HepG2 (cell line): ENCODE measurements around the gene AIP. TPM values are rescaled to one million over a fixed set of nuclear protein-coding genes. Genes with fewer than 3 reads are reported as not detected.

Experiments
- ATAC-seq: fragments of 200-7000 bp; cut with Tn5 transposase; 3 replicates; pipeline ENCODE4 v1.9.1; 2020; ENCODE audit warnings: mild to moderate bottlenecking, moderate library complexity
- BruUV-seq: library from RNA; stranded (reverse); fragments of 400-500 nt; replicated peaks from 2 replicates; lab custom pipeline; 2021; lab: Mats Ljungman, UMichigan
- CTCF ChIA-PET: fragments of 300-600 bp; formaldehyde crosslinking; extraction: SDS; loops from one replicate; lab custom pipeline; 2021; ENCODE audit warnings: low total read pairs, inconsistent platforms, low intra/inter-chr PET ratio; lab: Yijun Ruan, JAX
- POLR2A ChIA-PET: fragments of 350-600 bp; sonication (Branson Sonifier 250); formaldehyde crosslinking; loops from one replicate; lab custom pipeline; 2020; ENCODE audit warnings: antibody characterized with exemption, inconsistent platforms; lab: Yijun Ruan, JAX
- DNase-seq: peaks from one replicate; pipeline ENCODE4 v3.0.0-alpha.2; 2015; ENCODE audit warnings: low spot score
- FAIRE-seq: peaks from 3 replicates; lab custom pipeline; 2011; peaks lifted over from hg19 to GRCh38; lab: Jason Lieb, UNC
- H2AFZ ChIP-seq: one replicate; pipeline ENCODE4 v1.6.1; 2011; ENCODE audit warnings: low read length, inconsistent platforms
- H3K27ac ChIP-seq: fragments of 300-600 bp; 3 replicates; pipeline ENCODE4 v1.8.0; 2011; ENCODE audit warnings: mixed run types, mild to moderate bottlenecking, mixed read lengths, low read length, inconsistent platforms; ENCODE audit not compliant: insufficient read depth; ENCODE audit errors: extremely low read length
- H3K27me3 ChIP-seq, 2 experiments: fragments of 200-600 bp in 1 of 2; 2 replicates in 1 of 2; 3 replicates in 1 of 2; pipeline versions ENCODE4 v1.6.0 to v1.8.0; 2011; ENCODE audit warnings: low read length in 2 of 2, mild to moderate bottlenecking in 2 of 2, moderate library complexity in 2 of 2, inconsistent platforms in 1 of 2; ENCODE audit not compliant: insufficient read depth in 2 of 2, control insufficient read depth in 1 of 2
- H3K36me3 ChIP-seq, 2 experiments: fragments of 200-600 bp in 1 of 2; replicated peaks in 1 of 2; 2 replicates in 1 of 2; 3 replicates in 1 of 2; pipeline versions ENCODE4 v1.5.1 to v1.8.0; 2011; ENCODE audit warnings: low read length in 2 of 2, inconsistent platforms in 1 of 2; ENCODE audit not compliant: insufficient read depth in 2 of 2, control insufficient read depth in 1 of 2
- H3K4me1 ChIP-seq: 2 replicates; pipeline ENCODE4 v1.5.1; 2012; ENCODE audit warnings: low read length, inconsistent platforms; ENCODE audit not compliant: insufficient read depth
- H3K4me2 ChIP-seq: 2 replicates; pipeline ENCODE4 v1.6.0; 2011; ENCODE audit warnings: low read depth, low read length, inconsistent platforms
- H3K4me3 ChIP-seq, 3 experiments: fragments of 200-600 bp in 1 of 3; sonication (generic), shearing (Covaris generic) in 1 of 3; replicated peaks in 1 of 3; 2 replicates each; pipeline ENCODE4 v1.5.1; 2011 to 2016; ENCODE audit warnings: low read length in 3 of 3, inconsistent platforms in 2 of 3, low read depth in 2 of 3, mild to moderate bottlenecking in 2 of 3, control low read depth in 1 of 3, mixed read lengths in 1 of 3; ENCODE audit not compliant: insufficient read depth in 1 of 3
- H3K79me2 ChIP-seq: one replicate; pipeline ENCODE4 v1.6.1; 2011; ENCODE audit warnings: low read length, inconsistent platforms; ENCODE audit not compliant: insufficient read depth
- H3K9ac ChIP-seq: 2 replicates; pipeline ENCODE4 v1.6.0; 2011; ENCODE audit warnings: mild to moderate bottlenecking, low read depth, low read length, inconsistent platforms; ENCODE audit not compliant: insufficient read depth
- H3K9me3 ChIP-seq: 2 replicates; pipeline ENCODE4 v1.5.1; 2012; ENCODE audit warnings: mild to moderate bottlenecking, low read length
- H4K20me1 ChIP-seq: 2 replicates; pipeline ENCODE4 v1.6.0; 2011; ENCODE audit warnings: inconsistent platforms, mild to moderate bottlenecking, low read length, moderate library complexity; ENCODE audit not compliant: insufficient read depth
- DNMT3B ChIP-seq: conservative IDR thresholded peaks from 2 replicates; pipeline ENCODE4 v1.6.1; 2016; ENCODE audit warnings: missing biosample characterization, control low read depth
- DPF2 ChIP-seq: sonication (generic); formaldehyde crosslinking; IDR thresholded peaks from 2 replicates; pipeline ENCODE4 v1.4.0; 2020; ENCODE audit warnings: mild to moderate bottlenecking, low read depth, missing genetic modification reagents, borderline replicate concordance
- LCORL ChIP-seq, 2 experiments: fragments of 450-650 bp in 1 of 2; sonication (generic) in 1 of 2; formaldehyde crosslinking in 1 of 2; IDR thresholded peaks; 2 replicates each; pipeline versions ENCODE4 v1.5.0 to v1.6.1; 2017 to 2020; ENCODE audit warnings: antibody characterized with exemption in 1 of 2, missing genetic modification reagents in 1 of 2
- MIXL1 ChIP-seq: IDR thresholded peaks from 2 replicates; pipeline ENCODE4 v1.6.1; 2016
- U2AF1 ChIP-seq: fragments of 200-400 bp; formaldehyde crosslinking; optimal IDR thresholded peaks from 2 replicates; pipeline ENCODE3; 2017; ENCODE audit warnings: mild to moderate bottlenecking, low read depth, low read length
- ZC3H4 ChIP-seq: sonication (generic); formaldehyde crosslinking; IDR thresholded peaks from 2 replicates; pipeline ENCODE4 v1.4.0; 2020; ENCODE audit warnings: missing genetic modification reagents, borderline replicate concordance
- ZNF224 ChIP-seq: sonication (generic); formaldehyde crosslinking; IDR thresholded peaks from 2 replicates; pipeline ENCODE4 v1.5.0; 2020; ENCODE audit warnings: mild to moderate bottlenecking, missing genetic modification reagents
- ZSCAN22 ChIP-seq: sonication (generic); formaldehyde crosslinking; IDR thresholded peaks from 2 replicates; pipeline ENCODE4 v1.4.0; 2020; ENCODE audit warnings: mild to moderate bottlenecking, missing genetic modification reagents
- WGBS: methylation state at CpG from one replicate; pipeline ENCODE4 v1.1.6; 2017; ENCODE audit warnings: low lambda C conversion rate; 5-methylcytosine and 5-hydroxymethylcytosine counted together
- in situ Hi-C: cut with HindIII; loops from 2 replicates; pipeline ENCODE4 v1.10.0; 2017; ENCODE audit warnings: low pct_unique_long_range_greater_than_20kb; ENCODE audit not compliant: extremely low pct_ligation_motif_present
- intact Hi-C: fragments of 100-400 bp; cut with micrococcal nuclease; formaldehyde crosslinking; loops from one replicate; pipeline ENCODE4 v1.10.0; 2022; ENCODE audit not compliant: unreplicated experiment
- polyA plus RNA-seq, 8 experiments: library from polyadenylated mRNA; depleted of rRNA in 3 of 8; stranded (reverse) in 7 of 8; unstranded in 1 of 8; fragments of >200 nt; fragmentation: Illumina TruSeq in 4 of 8; extraction: Trizol in 4 of 8; gene quantifications; 2 replicates each; pipeline versions ENCODE4 v1.2.1 to v1.2.3, GENCODE V29; 2011 to 2016; ENCODE audit warnings: low read depth in 4 of 8, missing spikeins in 1 of 8, mixed read lengths in 1 of 8; ENCODE audit not compliant: insufficient read depth in 1 of 8
- total RNA-seq, 5 experiments: library from RNA; depleted of rRNA; stranded (reverse); fragments of >200 nt; fragmentation: Illumina TruSeq; extraction: Trizol; gene quantifications; 2 replicates each; pipeline ENCODE4 v1.2.3, GENCODE V29; 2016; ENCODE audit warnings: low read depth in 1 of 5
- TF ChIP-seq, protein P1 (sequence below): sonication (generic); formaldehyde crosslinking; IDR thresholded peaks from 2 replicates; pipeline ENCODE4 v1.4.0; 2020; ENCODE audit warnings: missing genetic modification reagents, borderline replicate concordance
- TF ChIP-seq, protein P2 (sequence below), 2 experiments: fragments of 450-650 bp in 1 of 2; sonication (generic) in 1 of 2; formaldehyde crosslinking; IDR thresholded peaks; 2 replicates each; pipeline versions ENCODE4 v1.5.0 to v1.8.0; 2020 to 2022; ENCODE audit warnings: mild to moderate bottlenecking in 1 of 2, missing genetic modification reagents in 1 of 2
- TF ChIP-seq, protein P3 (sequence below), 2 experiments: sonication (generic) in 1 of 2; formaldehyde crosslinking in 1 of 2; IDR thresholded peaks; 2 replicates each; pipeline versions ENCODE4 v1.6.1 to v1.9.0; 2014 to 2022; ENCODE audit warnings: antibody characterized with exemption in 1 of 2, borderline replicate concordance in 1 of 2, inconsistent platforms in 1 of 2, low read depth in 1 of 2, missing genetic modification reagents in 1 of 2
- TF ChIP-seq, protein P4 (sequence below): sonication (generic); formaldehyde crosslinking; IDR thresholded peaks from 2 replicates; pipeline ENCODE4 v1.4.0; 2020; ENCODE audit warnings: missing genetic modification reagents

AIP gene
- total and polyA plus RNA-seq, 2 of the 13 experiments (the other 11 are each of a cell fraction or from before 2014, with no cell fraction given) = 51.8 to 110 TPM

DNA sequence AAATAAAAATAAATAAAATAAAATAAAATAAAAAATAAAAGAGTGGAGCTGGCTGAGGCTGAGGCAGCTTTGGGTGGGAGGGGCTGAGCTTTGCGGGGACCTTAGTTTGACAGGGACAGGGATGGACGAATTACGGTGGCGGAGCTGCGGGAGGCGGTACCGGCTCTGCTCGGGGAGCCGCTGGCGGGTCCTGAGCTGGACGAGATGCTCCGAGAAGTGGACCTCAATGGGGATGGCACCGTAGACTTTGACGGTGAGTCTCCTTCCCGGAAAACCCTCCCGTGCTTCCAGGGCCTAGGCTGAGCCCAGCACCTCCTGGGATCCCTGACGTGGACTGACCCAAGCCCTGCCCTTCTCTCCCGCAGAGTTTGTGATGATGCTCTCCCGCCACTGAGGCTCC, 24.6 kb upstream of the AIP start:
- no peak overlapping the region for H3K27ac ChIP-seq
- FAIRE-seq (no peak), ATAC-seq (no peak), DNase-seq (no peak)
- intact Hi-C loops = no loop called here
- no TSS peak for BruUV-seq
- ChIA-PET CTCF (no interaction called here), POLR2A (no interaction called here)
- no peaks in the 10 kb centered on the region for H4K20me1 ChIP-seq
- in situ Hi-C loops = no loop called here
- no peak overlapping the region for H3K4me2 ChIP-seq
- no peaks in the 10 kb centered on the region for H3K36me3 ChIP-seq
- WGBS = 79% methylated on average over 10 of the region's 19 CpGs
- no peak overlapping the region for H3K4me3 ChIP-seq
- H3K27me3 ChIP-seq = peaks cover 14 to 53% of the 10 kb centered on the region in 2 experiments; a peak in 4 of 5 replicates
- peaks cover 10% of the 10 kb centered on the region for H3K4me1 ChIP-seq
- H3K9me3 ChIP-seq = no peaks in the 10 kb centered on the region
- H3K9ac ChIP-seq = no peak overlapping the region
- H3K79me2 ChIP-seq = no peaks in the 10 kb centered on the region
- H2AFZ ChIP-seq = no peak overlapping the region
- TF ChIP-seq ZNF224 (CRISPR knock-in tag) (no peak), U2AF1 (no peak), LCORL (IDR thresholded peaks at IDR 0.05) (no peak), LCORL (CRISPR knock-in tag; IDR thresholded peaks at IDR 0.05) (no peak), MIXL1 (CRISPR knock-in tag) (no peak), DPF2 (CRISPR knock-in tag) (no peak), DNMT3B (no peak), ZSCAN22 (CRISPR knock-in tag) (no peak), ZC3H4 (CRISPR knock-in tag) (no peak)
- TF ChIP-seq, protein P1, sequence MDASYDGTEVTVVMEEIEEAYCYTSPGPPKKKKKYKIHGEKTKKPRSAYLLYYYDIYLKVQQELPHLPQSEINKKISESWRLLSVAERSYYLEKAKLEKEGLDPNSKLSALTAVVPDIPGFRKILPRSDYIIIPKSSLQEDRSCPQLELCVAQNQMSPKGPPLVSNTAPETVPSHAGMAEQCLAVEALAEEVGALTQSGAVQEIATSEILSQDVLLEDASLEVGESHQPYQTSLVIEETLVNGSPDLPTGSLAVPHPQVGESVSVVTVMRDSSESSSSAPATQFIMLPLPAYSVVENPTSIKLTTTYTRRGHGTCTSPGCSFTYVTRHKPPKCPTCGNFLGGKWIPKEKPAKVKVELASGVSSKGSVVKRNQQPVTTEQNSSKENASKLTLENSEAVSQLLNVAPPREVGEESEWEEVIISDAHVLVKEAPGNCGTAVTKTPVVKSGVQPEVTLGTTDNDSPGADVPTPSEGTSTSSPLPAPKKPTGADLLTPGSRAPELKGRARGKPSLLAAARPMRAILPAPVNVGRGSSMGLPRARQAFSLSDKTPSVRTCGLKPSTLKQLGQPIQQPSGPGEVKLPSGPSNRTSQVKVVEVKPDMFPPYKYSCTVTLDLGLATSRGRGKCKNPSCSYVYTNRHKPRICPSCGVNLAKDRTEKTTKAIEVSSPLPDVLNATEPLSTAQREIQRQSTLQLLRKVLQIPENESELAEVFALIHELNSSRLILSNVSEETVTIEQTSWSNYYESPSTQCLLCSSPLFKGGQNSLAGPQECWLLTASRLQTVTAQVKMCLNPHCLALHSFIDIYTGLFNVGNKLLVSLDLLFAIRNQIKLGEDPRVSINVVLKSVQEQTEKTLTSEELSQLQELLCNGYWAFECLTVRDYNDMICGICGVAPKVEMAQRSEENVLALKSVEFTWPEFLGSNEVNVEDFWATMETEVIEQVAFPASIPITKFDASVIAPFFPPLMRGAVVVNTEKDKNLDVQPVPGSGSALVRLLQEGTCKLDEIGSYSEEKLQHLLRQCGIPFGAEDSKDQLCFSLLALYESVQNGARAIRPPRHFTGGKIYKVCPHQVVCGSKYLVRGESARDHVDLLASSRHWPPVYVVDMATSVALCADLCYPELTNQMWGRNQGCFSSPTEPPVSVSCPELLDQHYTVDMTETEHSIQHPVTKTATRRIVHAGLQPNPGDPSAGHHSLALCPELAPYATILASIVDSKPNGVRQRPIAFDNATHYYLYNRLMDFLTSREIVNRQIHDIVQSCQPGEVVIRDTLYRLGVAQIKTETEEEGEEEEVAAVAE (CRISPR knock-in tag) = no peak
- TF ChIP-seq, protein P2, sequence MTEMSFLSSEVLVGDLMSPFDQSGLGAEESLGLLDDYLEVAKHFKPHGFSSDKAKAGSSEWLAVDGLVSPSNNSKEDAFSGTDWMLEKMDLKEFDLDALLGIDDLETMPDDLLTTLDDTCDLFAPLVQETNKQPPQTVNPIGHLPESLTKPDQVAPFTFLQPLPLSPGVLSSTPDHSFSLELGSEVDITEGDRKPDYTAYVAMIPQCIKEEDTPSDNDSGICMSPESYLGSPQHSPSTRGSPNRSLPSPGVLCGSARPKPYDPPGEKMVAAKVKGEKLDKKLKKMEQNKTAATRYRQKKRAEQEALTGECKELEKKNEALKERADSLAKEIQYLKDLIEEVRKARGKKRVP (CRISPR knock-in tag; IDR thresholded peaks at IDR 0.05) = no peak
- TF ChIP-seq, protein P3, sequence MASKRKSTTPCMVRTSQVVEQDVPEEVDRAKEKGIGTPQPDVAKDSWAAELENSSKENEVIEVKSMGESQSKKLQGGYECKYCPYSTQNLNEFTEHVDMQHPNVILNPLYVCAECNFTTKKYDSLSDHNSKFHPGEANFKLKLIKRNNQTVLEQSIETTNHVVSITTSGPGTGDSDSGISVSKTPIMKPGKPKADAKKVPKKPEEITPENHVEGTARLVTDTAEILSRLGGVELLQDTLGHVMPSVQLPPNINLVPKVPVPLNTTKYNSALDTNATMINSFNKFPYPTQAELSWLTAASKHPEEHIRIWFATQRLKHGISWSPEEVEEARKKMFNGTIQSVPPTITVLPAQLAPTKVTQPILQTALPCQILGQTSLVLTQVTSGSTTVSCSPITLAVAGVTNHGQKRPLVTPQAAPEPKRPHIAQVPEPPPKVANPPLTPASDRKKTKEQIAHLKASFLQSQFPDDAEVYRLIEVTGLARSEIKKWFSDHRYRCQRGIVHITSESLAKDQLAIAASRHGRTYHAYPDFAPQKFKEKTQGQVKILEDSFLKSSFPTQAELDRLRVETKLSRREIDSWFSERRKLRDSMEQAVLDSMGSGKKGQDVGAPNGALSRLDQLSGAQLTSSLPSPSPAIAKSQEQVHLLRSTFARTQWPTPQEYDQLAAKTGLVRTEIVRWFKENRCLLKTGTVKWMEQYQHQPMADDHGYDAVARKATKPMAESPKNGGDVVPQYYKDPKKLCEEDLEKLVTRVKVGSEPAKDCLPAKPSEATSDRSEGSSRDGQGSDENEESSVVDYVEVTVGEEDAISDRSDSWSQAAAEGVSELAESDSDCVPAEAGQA (IDR thresholded peaks at IDR 0.05; ENCODE audit: low read depth) = no peak
- TF ChIP-seq, protein P3 (CRISPR knock-in tag; IDR thresholded peaks at IDR 0.05; ENCODE audit: borderline replicate concordance) = no peak
- TF ChIP-seq, protein P4, sequence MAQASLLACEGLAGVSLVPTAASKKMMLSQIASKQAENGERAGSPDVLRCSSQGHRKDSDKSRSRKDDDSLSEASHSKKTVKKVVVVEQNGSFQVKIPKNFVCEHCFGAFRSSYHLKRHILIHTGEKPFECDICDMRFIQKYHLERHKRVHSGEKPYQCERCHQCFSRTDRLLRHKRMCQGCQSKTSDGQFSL (CRISPR knock-in tag) = no peak
